DOHH2 (cell line): ENCODE data around the gene CTDSPL.

Experiments
- H3F3A ChIP-seq: fragments of 200-600 bp; sonication (generic), shearing (Covaris generic); 2 replicates; pipeline ENCODE4 v1.6.0; 2016; ENCODE audit warnings: antibody characterized with exemption, mild to moderate bottlenecking; ENCODE audit not compliant: control insufficient read depth, insufficient read depth
- H3K27ac ChIP-seq: fragments of 200-600 bp; sonication (generic); 2 replicates; pipeline ENCODE4 v1.5.1; 2014; ENCODE audit warnings: low read depth, mild to moderate bottlenecking, low read length, moderate library complexity
- H3K27me3 ChIP-seq: fragments of 200-600 bp; sonication (generic); 2 replicates; pipeline ENCODE4 v1.6.1; 2014; ENCODE audit warnings: mild to moderate bottlenecking, low read length, mixed read lengths; ENCODE audit not compliant: control insufficient read depth
- H3K36me3 ChIP-seq: fragments of 200-600 bp; sonication (generic); 2 replicates; pipeline ENCODE4 v1.6.1; 2014; ENCODE audit warnings: mild to moderate bottlenecking, low read length, moderate library complexity, mixed read lengths; ENCODE audit not compliant: control insufficient read depth
- H3K4me1 ChIP-seq: fragments of 200-600 bp; sonication (generic); 2 replicates; pipeline ENCODE4 v1.6.1; 2014; ENCODE audit warnings: mild to moderate bottlenecking, low read length, mixed read lengths; ENCODE audit not compliant: control insufficient read depth
- H3K4me2 ChIP-seq: fragments of 200-600 bp; sonication (generic); 2 replicates; pipeline ENCODE4 v1.6.0; 2014; ENCODE audit warnings: mild to moderate bottlenecking, low read length, moderate library complexity
- H3K4me3 ChIP-seq: fragments of 200-600 bp; sonication (generic); 2 replicates; pipeline ENCODE4 v1.5.1; 2014; ENCODE audit warnings: mild to moderate bottlenecking, low read length, mixed read lengths
- H3K79me2 ChIP-seq: fragments of 200-600 bp; sonication (generic); 2 replicates; pipeline ENCODE4 v1.6.1; 2014; ENCODE audit warnings: mild to moderate bottlenecking, low read length, mixed read lengths; ENCODE audit not compliant: control insufficient read depth
- H3K9me2 ChIP-seq: fragments of 200-600 bp; sonication (generic); replicated peaks from 2 replicates; pipeline ENCODE4 v1.6.1; 2014; ENCODE audit warnings: mild to moderate bottlenecking, low read length, mixed read lengths; ENCODE audit not compliant: control insufficient read depth
- H3K9me3 ChIP-seq: fragments of 200-600 bp; sonication (generic); 2 replicates; pipeline ENCODE4 v1.6.1; 2014; ENCODE audit warnings: antibody characterized with exemption, low read length, mixed read lengths; ENCODE audit not compliant: control insufficient read depth, insufficient read depth
- H4K20me1 ChIP-seq: fragments of 200-600 bp; sonication (generic); 2 replicates; pipeline ENCODE4 v1.6.0; 2014; ENCODE audit warnings: low read depth, mild to moderate bottlenecking, antibody characterized with exemption, low read length, moderate library complexity; ENCODE audit not compliant: control insufficient read depth, insufficient read depth
- EZH2phosphoT487 ChIP-seq: fragments of 200-600 bp; sonication (generic); IDR thresholded peaks from 2 replicates; pipeline ENCODE4 v1.6.1; 2017; ENCODE audit warnings: borderline replicate concordance, mild to moderate bottlenecking, antibody characterized with exemption, low read length, moderate library complexity, mixed read lengths
- TF ChIP-seq, protein P1 (sequence below): fragments of 200-600 bp; sonication (generic); IDR thresholded peaks from one replicate; pipeline ENCODE4 v1.5.1; 2014; ENCODE audit warnings: antibody characterized with exemption, mild to moderate bottlenecking, low read depth, low read length; ENCODE audit not compliant: poor library complexity, severe bottlenecking

CTDSPL gene

GRCh38 chr3:37953226-37953625 is 91.5 kb downstream of the CTDSPL start:
- Histone ChIP-seq H3F3A (no peaks in the 10 kb centered on the region), H3K36me3 (no peaks in the 10 kb centered on the region), H3K27me3 (no peaks in the 10 kb centered on the region), H3K4me3 (no peak overlapping the region), H3K27ac (no peak overlapping the region), H3K9me3 (no peaks in the 10 kb centered on the region), H3K4me1 (peaks cover 23% of the 10 kb centered on the region), H3K79me2 (no peaks in the 10 kb centered on the region), H3K4me2 (no peak overlapping the region), H4K20me1 (no peaks in the 10 kb centered on the region), H3K9me2 (no peaks in the 10 kb centered on the region)
- TF ChIP-seq, protein P1, sequence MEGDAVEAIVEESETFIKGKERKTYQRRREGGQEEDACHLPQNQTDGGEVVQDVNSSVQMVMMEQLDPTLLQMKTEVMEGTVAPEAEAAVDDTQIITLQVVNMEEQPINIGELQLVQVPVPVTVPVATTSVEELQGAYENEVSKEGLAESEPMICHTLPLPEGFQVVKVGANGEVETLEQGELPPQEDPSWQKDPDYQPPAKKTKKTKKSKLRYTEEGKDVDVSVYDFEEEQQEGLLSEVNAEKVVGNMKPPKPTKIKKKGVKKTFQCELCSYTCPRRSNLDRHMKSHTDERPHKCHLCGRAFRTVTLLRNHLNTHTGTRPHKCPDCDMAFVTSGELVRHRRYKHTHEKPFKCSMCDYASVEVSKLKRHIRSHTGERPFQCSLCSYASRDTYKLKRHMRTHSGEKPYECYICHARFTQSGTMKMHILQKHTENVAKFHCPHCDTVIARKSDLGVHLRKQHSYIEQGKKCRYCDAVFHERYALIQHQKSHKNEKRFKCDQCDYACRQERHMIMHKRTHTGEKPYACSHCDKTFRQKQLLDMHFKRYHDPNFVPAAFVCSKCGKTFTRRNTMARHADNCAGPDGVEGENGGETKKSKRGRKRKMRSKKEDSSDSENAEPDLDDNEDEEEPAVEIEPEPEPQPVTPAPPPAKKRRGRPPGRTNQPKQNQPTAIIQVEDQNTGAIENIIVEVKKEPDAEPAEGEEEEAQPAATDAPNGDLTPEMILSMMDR, result no peak

DNA sequence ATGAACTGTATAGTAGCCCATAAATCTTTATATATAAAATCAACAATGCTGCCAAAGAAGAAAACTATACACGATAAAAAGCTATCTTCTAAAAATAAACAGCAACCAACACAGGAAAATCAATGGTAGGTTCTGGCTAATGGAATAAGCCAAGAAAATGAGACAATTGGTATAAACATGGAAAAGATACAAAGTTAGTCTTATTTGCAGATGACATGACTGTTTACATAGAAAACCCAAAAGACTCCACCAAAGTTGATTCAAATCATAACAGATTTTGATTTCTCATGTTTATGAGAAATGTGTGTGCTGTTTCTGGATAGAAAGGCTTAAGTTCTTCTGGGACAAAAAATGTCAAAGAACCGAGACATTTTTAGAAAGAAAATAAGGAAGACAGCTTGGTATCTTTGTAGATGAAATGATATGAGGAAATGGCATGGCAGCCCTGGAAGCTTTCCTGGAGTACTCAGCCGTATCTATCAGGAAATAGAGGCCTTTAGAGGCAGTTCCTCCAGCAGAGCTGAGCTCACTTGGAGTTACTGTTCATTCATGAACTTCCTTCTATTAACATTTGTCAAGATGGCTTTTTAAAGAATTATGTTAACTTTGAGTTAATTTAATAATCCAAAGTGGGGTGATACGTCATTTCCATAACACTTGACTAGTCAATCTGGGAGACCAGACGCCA is 92.2 kb downstream of the CTDSPL start:
- no peak overlapping the region for H3K4me2 ChIP-seq
- H3K4me3 ChIP-seq, result no peak overlapping the region
- peaks cover 23% of the 10 kb centered on the region for H3K4me1 ChIP-seq
- no peaks in the 10 kb centered on the region for H3K36me3 ChIP-seq
- no peaks in the 10 kb centered on the region for H3K79me2 ChIP-seq
- no peaks in the 10 kb centered on the region for H3K9me3 ChIP-seq
- H3K27me3 ChIP-seq, result no peaks in the 10 kb centered on the region
- H4K20me1 ChIP-seq, result no peaks in the 10 kb centered on the region
- no peak for TF ChIP-seq EZH2phosphoT487
- TF ChIP-seq, protein P1, result no peak
- H3K9me2 ChIP-seq, result no peaks in the 10 kb centered on the region
- no peak overlapping the region for H3K27ac ChIP-seq
- H3F3A ChIP-seq, result no peaks in the 10 kb centered on the region

DNA sequence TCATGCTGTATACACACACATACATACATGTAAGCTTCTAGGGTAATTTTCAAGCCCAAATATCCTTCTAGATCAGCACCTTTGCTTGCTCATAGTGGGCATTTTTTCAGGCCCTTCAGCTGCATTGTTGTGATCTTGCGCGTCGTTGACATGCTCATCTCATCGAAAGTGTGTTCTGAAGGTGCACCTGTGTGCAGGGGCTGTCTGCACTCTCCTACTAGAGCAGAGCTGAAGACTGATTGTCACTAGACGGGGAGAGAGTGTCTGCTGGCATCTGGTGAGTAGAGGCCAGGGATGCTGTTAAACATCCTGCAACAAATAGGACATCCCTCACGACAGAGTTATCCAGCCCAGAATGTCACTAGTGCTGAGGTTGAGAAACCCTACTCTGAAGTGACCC is 93.2 kb downstream of the CTDSPL start:
- no peaks in the 10 kb centered on the region for H3K36me3 ChIP-seq
- no peak overlapping the region for H3K4me3 ChIP-seq
- no peaks in the 10 kb centered on the region for H3K79me2 ChIP-seq
- no peaks in the 10 kb centered on the region for H3F3A ChIP-seq
- no peaks in the 10 kb centered on the region for H3K9me3 ChIP-seq
- no peaks in the 10 kb centered on the region for H4K20me1 ChIP-seq
- peaks cover 23% of the 10 kb centered on the region for H3K4me1 ChIP-seq
- H3K27me3 ChIP-seq, result no peaks in the 10 kb centered on the region
- TF ChIP-seq, protein P1, result no peak
- no peak for TF ChIP-seq EZH2phosphoT487
- H3K4me2 ChIP-seq, result no peak overlapping the region
- H3K27ac ChIP-seq, result no peak overlapping the region
- no peaks in the 10 kb centered on the region for H3K9me2 ChIP-seq
